OCI-LY7 (cell line): ENCODE data around the gene PACS1. TPM values are rescaled to one million over a fixed set of nuclear protein-coding genes. Genes with fewer than 3 reads are reported as not detected.

Source experiments
- BruUV-seq: library from RNA; stranded (reverse); fragments of 400-500 nt; replicated peaks from 2 replicates; lab custom pipeline; 2021; lab: Mats Ljungman, UMichigan
- CTCF ChIA-PET: fragments of 300-600 bp; sonication (Branson Sonifier 250); formaldehyde crosslinking; loops from one replicate; lab custom pipeline; 2022; ENCODE audit warnings: antibody characterized with exemption; ENCODE audit not compliant: unreplicated experiment; lab: Charles Lee
- POLR2A ChIA-PET: fragments of 300-600 bp; sonication (Branson Sonifier 250); formaldehyde crosslinking; loops from one replicate; lab custom pipeline; 2022; ENCODE audit warnings: antibody characterized with exemption; lab: Charles Lee
- DNase-seq: peaks from one replicate; pipeline ENCODE4 v3.0.0-alpha.2; 2015; ENCODE audit warnings: low spot score
- H2AFZ ChIP-seq: fragments of 200-600 bp; sonication (generic), shearing (Covaris generic); 2 replicates; pipeline ENCODE4 v1.6.1; 2014; ENCODE audit warnings: mild to moderate bottlenecking, antibody characterized with exemption, low read length, moderate library complexity
- H3K27ac ChIP-seq: fragments of 200-600 bp; sonication (generic); 2 replicates; pipeline ENCODE4 v1.5.1; 2014; ENCODE audit warnings: mixed run types, low read depth, mild to moderate bottlenecking, moderate library complexity, low read length, inconsistent platforms; ENCODE audit not compliant: poor library complexity, severe bottlenecking
- H3K36me3 ChIP-seq: fragments of 200-600 bp; sonication (generic); 2 replicates; pipeline ENCODE4 v1.6.1; 2014; ENCODE audit warnings: mild to moderate bottlenecking, antibody characterized with exemption, low read length, moderate library complexity, mixed read lengths; ENCODE audit not compliant: insufficient read depth
- H3K4me1 ChIP-seq: fragments of 200-600 bp; sonication (generic); 2 replicates; pipeline ENCODE4 v1.5.1; 2014; ENCODE audit warnings: mild to moderate bottlenecking, low read length; ENCODE audit not compliant: insufficient read depth, poor library complexity, severe bottlenecking
- H3K4me2 ChIP-seq: fragments of 200-600 bp; sonication (generic); 2 replicates; pipeline ENCODE4 v1.6.1; 2014; ENCODE audit warnings: mild to moderate bottlenecking, low read length
- H3K4me3 ChIP-seq: fragments of 200-600 bp; sonication (generic); 2 replicates; pipeline ENCODE4 v1.5.1; 2014; ENCODE audit warnings: mild to moderate bottlenecking, low read depth, low read length; ENCODE audit not compliant: poor library complexity, severe bottlenecking
- H3K79me2 ChIP-seq: fragments of 200-600 bp; sonication (generic); 2 replicates; pipeline ENCODE4 v1.6.1; 2016; ENCODE audit warnings: low read depth, mild to moderate bottlenecking, low read length, moderate library complexity, mixed read lengths; ENCODE audit not compliant: insufficient read depth
- H3K9me2 ChIP-seq: fragments of 200-600 bp; sonication (generic); 2 replicates; pipeline ENCODE4 v1.6.1; 2016; ENCODE audit warnings: mild to moderate bottlenecking, low read length, mixed read lengths; ENCODE audit not compliant: insufficient read depth
- H3K9me3 ChIP-seq: fragments of 200-600 bp; sonication (generic); 2 replicates; pipeline ENCODE4 v1.6.1; 2014; ENCODE audit warnings: mild to moderate bottlenecking, mixed run types, low read length, mixed read lengths
- H4K20me1 ChIP-seq: fragments of 200-600 bp; sonication (generic); 2 replicates; pipeline ENCODE4 v1.6.1; 2014; ENCODE audit warnings: mild to moderate bottlenecking, antibody characterized with exemption, low read length, moderate library complexity, mixed read lengths; ENCODE audit not compliant: insufficient read depth
- CTCF ChIP-seq: fragments of 200-600 bp; sonication (generic); conservative IDR thresholded peaks from 2 replicates; pipeline ENCODE4 v1.5.1; 2014; ENCODE audit warnings: mild to moderate bottlenecking, antibody characterized with exemption, low read length, moderate library complexity, mixed read lengths
- EZH2phosphoT487 ChIP-seq: fragments of 200-600 bp; sonication (generic); IDR thresholded peaks from 2 replicates; pipeline ENCODE4 v1.6.1; 2018; ENCODE audit warnings: low read depth, borderline replicate concordance, mild to moderate bottlenecking, mixed run types, antibody characterized with exemption, low read length, moderate library complexity, mixed read lengths
- intact Hi-C: fragments of 100-400 bp; cut with micrococcal nuclease; formaldehyde crosslinking; loops from one replicate; pipeline ENCODE4 v1.10.0; 2022; ENCODE audit not compliant: unreplicated experiment
- total RNA-seq, 2 experiments: library from RNA; depleted of rRNA in 1 of 2; stranded (reverse); fragments of >200 nt in 1 of 2; shearing (Covaris generic) in 1 of 2; gene quantifications; 2 replicates each; pipeline ENCODE4 v1.2.3, GENCODE V29; 2014 to 2022

PACS1 gene
- total RNA-seq, 2 experiments from 2014 or later: 23.7 to 52.5 TPM

DNA sequence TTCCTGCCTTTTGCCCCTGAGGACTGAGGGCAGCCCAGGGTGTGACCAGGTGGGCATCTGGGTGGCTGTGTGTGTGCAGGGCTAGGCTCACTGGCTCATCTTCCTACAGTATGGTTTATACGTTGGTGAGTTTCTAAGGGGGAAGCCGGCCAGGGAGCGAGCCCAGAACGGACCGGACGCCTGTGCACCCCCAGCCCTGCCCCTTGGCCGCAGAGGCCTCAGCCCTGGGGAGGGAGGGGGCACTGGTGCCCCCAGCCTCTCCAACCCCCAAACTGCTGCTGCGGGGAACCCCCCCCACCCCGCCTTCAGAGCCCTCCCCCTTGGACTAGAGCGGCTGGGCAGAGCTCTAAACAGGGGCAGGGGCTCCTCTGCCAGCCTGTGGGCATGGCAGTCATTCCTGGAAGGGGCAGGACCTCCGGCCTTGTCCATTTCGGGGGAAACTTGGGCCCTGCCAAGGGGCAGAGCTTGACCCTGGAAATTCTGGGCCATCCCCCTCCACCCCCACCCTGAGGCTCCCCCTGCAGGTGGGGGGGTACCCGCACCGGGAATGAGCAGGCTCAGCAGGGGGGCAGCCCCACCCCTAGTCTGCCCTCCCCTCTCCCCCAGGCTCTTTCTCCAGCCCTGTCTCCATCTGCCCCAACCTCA, 213.5 kb downstream of the PACS1 start:
- no peak overlapping the region for H3K27ac ChIP-seq
- POLR2A ChIA-PET: no interaction called here
- H3K9me2 ChIP-seq: no peaks in the 10 kb centered on the region
- no peak overlapping the region for H3K4me3 ChIP-seq
- no peak overlapping the region for H3K4me2 ChIP-seq
- CTCF ChIA-PET: interaction anchor here (0.6 kb wide), 1 partner anchor 1647 kb away, joined by 3 read pairs; no protein-coding TSS in a partner anchor
- intact Hi-C loops: no loop called here
- BruUV-seq: no TSS peak
- H3K9me3 ChIP-seq: no peaks in the 10 kb centered on the region
- H3K4me1 ChIP-seq: peaks cover 46% of the 10 kb centered on the region
- TF ChIP-seq EZH2phosphoT487: no peak
- TF ChIP-seq CTCF: peak; percentile 43
- no peak for DNase-seq
- peaks cover 8% of the 10 kb centered on the region; the same call in 1 of the 2 replicates for H3K79me2 ChIP-seq
- peaks cover 15% of the 10 kb centered on the region; the same call in 1 of the 2 replicates for H3K36me3 ChIP-seq
- no peak overlapping the region for H2AFZ ChIP-seq
- H4K20me1 ChIP-seq: no peaks in the 10 kb centered on the region

GRCh38 chr11:66284526-66285078, 214.5 kb downstream of the PACS1 start:
- intact Hi-C loops: no loop called here
- ChIA-PET POLR2A (no interaction called here), CTCF (no interaction called here)
- H3K4me2 ChIP-seq: peak overlapping the region; percentile 52
- H3K9me2 ChIP-seq: no peaks in the 10 kb centered on the region
- no peak overlapping the region for H2AFZ ChIP-seq
- H3K4me3 ChIP-seq: no peak overlapping the region
- no peak for TF ChIP-seq EZH2phosphoT487
- TF ChIP-seq CTCF: no peak
- peak overlapping the region; percentile 35 for H3K27ac ChIP-seq
- DNase-seq: peak; percentile 35
- BruUV-seq: no TSS peak
- H3K36me3 ChIP-seq: peaks cover 15% of the 10 kb centered on the region; the same call in 1 of the 2 replicates
- peaks cover 9% of the 10 kb centered on the region; the same call in 1 of the 2 replicates for H3K79me2 ChIP-seq
- H4K20me1 ChIP-seq: no peaks in the 10 kb centered on the region
- no peaks in the 10 kb centered on the region for H3K9me3 ChIP-seq
- peaks cover 43% of the 10 kb centered on the region for H3K4me1 ChIP-seq
